ENCODE data around the gene SAP30L.

DNA sequence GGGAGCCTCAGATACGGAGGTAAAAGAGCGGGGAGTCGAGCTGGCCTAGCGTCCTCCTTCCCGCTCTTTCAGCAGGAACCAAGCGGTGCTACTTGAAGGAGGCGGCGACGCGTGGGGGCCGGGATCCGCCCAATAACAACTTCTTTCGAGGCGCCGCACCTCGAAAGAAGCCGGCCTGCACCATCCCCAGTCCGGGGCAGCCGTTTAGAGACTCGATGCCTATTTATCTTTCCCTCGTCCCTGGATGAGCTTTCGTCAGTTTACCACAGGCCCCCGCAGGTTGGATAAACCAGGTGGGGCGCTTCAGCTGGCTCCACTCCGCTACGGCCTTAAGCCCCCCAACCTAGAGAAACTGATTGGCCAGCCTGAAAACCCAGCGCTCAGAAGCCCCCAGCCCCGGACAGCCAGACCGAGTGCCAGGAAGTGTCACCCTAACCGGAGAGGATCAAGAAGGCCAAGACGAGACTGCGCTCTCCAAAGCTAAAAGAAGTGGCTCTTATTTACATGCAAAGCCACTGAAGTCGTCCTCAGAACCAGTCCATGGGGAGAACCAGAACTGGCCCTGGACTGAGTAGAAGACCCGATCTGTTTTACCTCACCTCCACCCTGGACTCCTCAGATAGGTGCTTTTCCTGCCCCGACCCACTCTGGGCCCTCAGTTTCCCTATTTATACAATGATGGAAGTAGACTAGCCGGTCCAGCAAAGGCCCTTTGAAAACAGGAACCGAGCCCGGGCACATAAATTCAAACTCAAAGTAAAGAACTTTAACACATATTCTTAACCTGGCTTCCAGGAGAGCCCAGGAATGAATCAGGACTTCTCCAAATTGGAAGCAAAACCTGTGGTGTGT, 30.8 kb downstream of the SAP30L start:
- TF ChIP-seq POLR2A (IDR thresholded peaks at IDR 0.05; ENCODE audit: low read depth, low read length) (no peak), RAD21 (IDR thresholded peaks at IDR 0.05; ENCODE audit: low read length) (no peak), MAFK (IDR thresholded peaks at IDR 0.05; ENCODE audit: low read depth, low read length) (no peak), NFE2L2 (IDR thresholded peaks at IDR 0.05; ENCODE audit: low read depth, low read length) (no peak), BHLHE40 (IDR thresholded peaks at IDR 0.05; ENCODE audit: low read depth, low read length) (no peak), MXI1 (IDR thresholded peaks at IDR 0.05; ENCODE audit: borderline replicate concordance, low read depth, low read length) (no peak), CEBPB (IDR thresholded peaks at IDR 0.05; ENCODE audit: low read depth, low read length) (no peak), SMC3 (IDR thresholded peaks at IDR 0.05; ENCODE audit: low read depth, low read length) (no peak), CHD1 (IDR thresholded peaks at IDR 0.05; ENCODE audit: low read depth, low read length) (no peak)
- TF ChIP-seq, protein P1, sequence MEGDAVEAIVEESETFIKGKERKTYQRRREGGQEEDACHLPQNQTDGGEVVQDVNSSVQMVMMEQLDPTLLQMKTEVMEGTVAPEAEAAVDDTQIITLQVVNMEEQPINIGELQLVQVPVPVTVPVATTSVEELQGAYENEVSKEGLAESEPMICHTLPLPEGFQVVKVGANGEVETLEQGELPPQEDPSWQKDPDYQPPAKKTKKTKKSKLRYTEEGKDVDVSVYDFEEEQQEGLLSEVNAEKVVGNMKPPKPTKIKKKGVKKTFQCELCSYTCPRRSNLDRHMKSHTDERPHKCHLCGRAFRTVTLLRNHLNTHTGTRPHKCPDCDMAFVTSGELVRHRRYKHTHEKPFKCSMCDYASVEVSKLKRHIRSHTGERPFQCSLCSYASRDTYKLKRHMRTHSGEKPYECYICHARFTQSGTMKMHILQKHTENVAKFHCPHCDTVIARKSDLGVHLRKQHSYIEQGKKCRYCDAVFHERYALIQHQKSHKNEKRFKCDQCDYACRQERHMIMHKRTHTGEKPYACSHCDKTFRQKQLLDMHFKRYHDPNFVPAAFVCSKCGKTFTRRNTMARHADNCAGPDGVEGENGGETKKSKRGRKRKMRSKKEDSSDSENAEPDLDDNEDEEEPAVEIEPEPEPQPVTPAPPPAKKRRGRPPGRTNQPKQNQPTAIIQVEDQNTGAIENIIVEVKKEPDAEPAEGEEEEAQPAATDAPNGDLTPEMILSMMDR (conservative IDR thresholded peaks at IDR 0.05; ENCODE audit: low read depth, low read length): no peak
- TF ChIP-seq, protein P2, sequence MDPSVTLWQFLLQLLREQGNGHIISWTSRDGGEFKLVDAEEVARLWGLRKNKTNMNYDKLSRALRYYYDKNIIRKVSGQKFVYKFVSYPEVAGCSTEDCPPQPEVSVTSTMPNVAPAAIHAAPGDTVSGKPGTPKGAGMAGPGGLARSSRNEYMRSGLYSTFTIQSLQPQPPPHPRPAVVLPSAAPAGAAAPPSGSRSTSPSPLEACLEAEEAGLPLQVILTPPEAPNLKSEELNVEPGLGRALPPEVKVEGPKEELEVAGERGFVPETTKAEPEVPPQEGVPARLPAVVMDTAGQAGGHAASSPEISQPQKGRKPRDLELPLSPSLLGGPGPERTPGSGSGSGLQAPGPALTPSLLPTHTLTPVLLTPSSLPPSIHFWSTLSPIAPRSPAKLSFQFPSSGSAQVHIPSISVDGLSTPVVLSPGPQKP (IDR thresholded peaks at IDR 0.05; ENCODE audit: borderline replicate concordance, low read depth, low read length): no peak
- TF ChIP-seq, protein P3, sequence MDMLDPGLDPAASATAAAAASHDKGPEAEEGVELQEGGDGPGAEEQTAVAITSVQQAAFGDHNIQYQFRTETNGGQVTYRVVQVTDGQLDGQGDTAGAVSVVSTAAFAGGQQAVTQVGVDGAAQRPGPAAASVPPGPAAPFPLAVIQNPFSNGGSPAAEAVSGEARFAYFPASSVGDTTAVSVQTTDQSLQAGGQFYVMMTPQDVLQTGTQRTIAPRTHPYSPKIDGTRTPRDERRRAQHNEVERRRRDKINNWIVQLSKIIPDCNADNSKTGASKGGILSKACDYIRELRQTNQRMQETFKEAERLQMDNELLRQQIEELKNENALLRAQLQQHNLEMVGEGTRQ (IDR thresholded peaks at IDR 0.05; ENCODE audit: low read depth, low read length): no peak

Measured in IMR-90 (cell line).